Thoracic aorta (tissue), 2 donors: ENCODE measurements around the gene CCL24. TPM values are rescaled to one million over a fixed set of nuclear protein-coding genes. Genes with fewer than 3 reads are reported as not detected.
"Not testable (repeated sequence)": the region's sequence is repeated elsewhere in the genome, so short reads cannot be mapped to it uniquely, and the experiment has no call there.

Source experiments
- ATAC-seq: fragments of 150-250 bp; one replicate; pipeline ENCODE4 v1.8.0; 2017; ENCODE audit warnings: low read depth; ENCODE audit not compliant: insufficient number of reproducible peaks, low FRiP score
- DNase-seq: peaks from one replicate; pipeline ENCODE4 v3.0.0-alpha.2; 2020; ENCODE audit warnings: low spot score
- H3K27ac ChIP-seq, 2 donors: fragments of 200-600 bp; sonication (generic); 1 replicate in 1 of 2; 2 replicates in 1 of 2; pipeline ENCODE4 v1.5.1; 2016; ENCODE audit warnings: mild to moderate bottlenecking in 2 of 2, moderate library complexity in 2 of 2
- H3K27me3 ChIP-seq: fragments of 200-600 bp; sonication (generic); replicated peaks from 2 replicates; pipeline ENCODE4 v1.6.0; 2016; ENCODE audit warnings: mild to moderate bottlenecking; ENCODE audit not compliant: insufficient read depth
- H3K36me3 ChIP-seq: fragments of 200-600 bp; sonication (generic); one replicate; pipeline ENCODE4 v1.5.1; 2016
- H3K4me1 ChIP-seq, 2 donors: fragments of 200-600 bp; sonication (generic); 1 replicate in 1 of 2; 2 replicates in 1 of 2; pipeline versions ENCODE4 v1.5.1 to v1.6.0; 2016; ENCODE audit warnings: low read depth in 2 of 2, mild to moderate bottlenecking in 1 of 2; ENCODE audit not compliant: control insufficient read depth in 1 of 2
- H3K4me3 ChIP-seq: fragments of 200-600 bp; sonication (generic); 2 replicates; pipeline ENCODE4 v1.5.1; 2016; ENCODE audit warnings: mild to moderate bottlenecking
- H3K9me3 ChIP-seq: fragments of 200-600 bp; sonication (generic); 2 replicates; pipeline ENCODE4 v1.5.1; 2016
- total RNA-seq, 2 donors: library from RNA; depleted of rRNA; stranded (reverse); fragments of >200 nt; gene quantifications; one replicate each; pipeline versions ENCODE4 v1.1.0 to v1.2.3, GENCODE V29; 2016
- TF ChIP-seq, protein P1 (sequence below): fragments of 200-600 bp; sonication (generic); IDR thresholded peaks from one replicate; pipeline ENCODE4 v1.5.1; 2019; ENCODE audit warnings: antibody characterized with exemption

CCL24 gene
- total RNA-seq, 2 donors from 2014 or later, result not detected

- ATAC-seq (peak; percentile 93), DNase-seq (no peak)
- TF ChIP-seq, protein P1, sequence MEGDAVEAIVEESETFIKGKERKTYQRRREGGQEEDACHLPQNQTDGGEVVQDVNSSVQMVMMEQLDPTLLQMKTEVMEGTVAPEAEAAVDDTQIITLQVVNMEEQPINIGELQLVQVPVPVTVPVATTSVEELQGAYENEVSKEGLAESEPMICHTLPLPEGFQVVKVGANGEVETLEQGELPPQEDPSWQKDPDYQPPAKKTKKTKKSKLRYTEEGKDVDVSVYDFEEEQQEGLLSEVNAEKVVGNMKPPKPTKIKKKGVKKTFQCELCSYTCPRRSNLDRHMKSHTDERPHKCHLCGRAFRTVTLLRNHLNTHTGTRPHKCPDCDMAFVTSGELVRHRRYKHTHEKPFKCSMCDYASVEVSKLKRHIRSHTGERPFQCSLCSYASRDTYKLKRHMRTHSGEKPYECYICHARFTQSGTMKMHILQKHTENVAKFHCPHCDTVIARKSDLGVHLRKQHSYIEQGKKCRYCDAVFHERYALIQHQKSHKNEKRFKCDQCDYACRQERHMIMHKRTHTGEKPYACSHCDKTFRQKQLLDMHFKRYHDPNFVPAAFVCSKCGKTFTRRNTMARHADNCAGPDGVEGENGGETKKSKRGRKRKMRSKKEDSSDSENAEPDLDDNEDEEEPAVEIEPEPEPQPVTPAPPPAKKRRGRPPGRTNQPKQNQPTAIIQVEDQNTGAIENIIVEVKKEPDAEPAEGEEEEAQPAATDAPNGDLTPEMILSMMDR, result peak; percentile 78
These were observed 51.2 kb downstream of the CCL24 start for GRCh38 chr7:75762350-75762917.

GRCh38 chr7:75761801-75762200 lies 51.8 kb downstream of the CCL24 start:
- H3K27me3 ChIP-seq, H3K4me3 ChIP-seq, DNase-seq, H3K36me3 ChIP-seq, H3K9me3 ChIP-seq, H3K27ac ChIP-seq, ATAC-seq, H3K4me1 ChIP-seq: not testable (repeated sequence)

More at GRCh38 chr7:75762350-75762917, 51.2 kb downstream of the CCL24 start:
- Histone ChIP-seq H3K4me3 (no peak overlapping the region), H3K27ac (no peak overlapping the region), H3K36me3 (no peaks in the 10 kb centered on the region), H3K27me3 (no peaks in the 10 kb centered on the region), H3K4me1 (no peaks in the 10 kb centered on the region), H3K9me3 (no peaks in the 10 kb centered on the region)

Other genes starting within 250 kb of the CCL24 start
- 10 to 100 TPM; 42.9 to 48.2 TPM for gene HIP1, start 74.9 kb downstream of the CCL24 start, total RNA-seq
- not detected for gene CCL26, start 41.6 kb downstream of the CCL24 start, total RNA-seq
- 10 to 100 TPM; 36.5 to 52.4 TPM for gene RHBDD2, start 65.2 kb upstream of the CCL24 start, total RNA-seq
- gene POR, start 101.3 kb upstream of the CCL24 start, total RNA-seq, result 10 to 100 TPM; 70.1 to 77.4 TPM
- gene TMEM120A, start 180.8 kb upstream of the CCL24 start, total RNA-seq, result 10 to 100 TPM; 39.4 to 44.7 TPM
- gene STYXL1, start 234.2 kb upstream of the CCL24 start, total RNA-seq, result 10 to 100 TPM in 1 of 2 donors, 1 to 10 TPM in 1; 9.3 to 14.6 TPM
- 10 to 100 TPM; 48.2 to 58.6 TPM for gene MDH2, start 234.3 kb upstream of the CCL24 start, total RNA-seq